ENCODE results near the gene MDN1. TPM values are rescaled to one million over a fixed set of nuclear protein-coding genes. Genes with fewer than 3 reads are reported as not detected.

The MDN1 gene
- total RNA-seq, 2 experiments from 2014 or later, result 53.8 to 56.8 TPM

- ChIA-PET POLR2A (no interaction called here), CTCF (interaction anchor here (0.6 kb wide), 1 partner anchor 38 kb away, joined by 3 read pairs; no protein-coding TSS in a partner anchor)
- DNase-seq, result no peak
- Mint-ChIP-seq H3K9me3 (no peaks in the 10 kb centered on the region), H3K27me3 (no peaks in the 10 kb centered on the region), H3K27ac (no peak overlapping the region), H3K4me1 (peaks cover under 1% of the 10 kb centered on the region), H3K4me3 (no peak overlapping the region), H3K36me3 (ENCODE audit: low read depth) (peaks cover 43% of the 10 kb centered on the region)
Measured at GRCh38 chr6:89702349-89702748, 117.2 kb downstream of the MDN1 start.

GRCh38 chr6:89695667-89696066, 123.9 kb downstream of the MDN1 start:
- Mint-ChIP-seq H3K4me3 (no peak overlapping the region), H3K9me3 (no peaks in the 10 kb centered on the region), H3K27ac (no peak overlapping the region), H3K4me1 (peaks cover 8% of the 10 kb centered on the region), H3K27me3 (no peaks in the 10 kb centered on the region), H3K36me3 (ENCODE audit: low read depth) (peaks cover 47% of the 10 kb centered on the region)
- no peak for DNase-seq
- ChIA-PET POLR2A (no interaction called here), CTCF (interaction anchor here (0.5 kb wide), 1 partner anchor 197 kb away, joined by 4 read pairs; no protein-coding TSS in a partner anchor)

GRCh38 chr6:89694428-89694827, 125.2 kb downstream of the MDN1 start:
- no peaks in the 10 kb centered on the region for H3K27me3 Mint-ChIP-seq
- no peaks in the 10 kb centered on the region for H3K9me3 Mint-ChIP-seq
- H3K4me1 Mint-ChIP-seq, result peaks cover 16% of the 10 kb centered on the region
- CTCF ChIA-PET, result no interaction called here
- no peak overlapping the region for H3K27ac Mint-ChIP-seq
- H3K4me3 Mint-ChIP-seq, result no peak overlapping the region
- POLR2A ChIA-PET, result interaction anchor here (0.5 kb wide), 1 partner anchor 357 kb away, joined by 4 read pairs; no protein-coding TSS in a partner anchor
- H3K36me3 Mint-ChIP-seq (ENCODE audit: low read depth), result peaks cover 48% of the 10 kb centered on the region
- no peak for DNase-seq

- Mint-ChIP-seq H3K4me3 (no peak overlapping the region), H3K36me3 (ENCODE audit: low read depth) (peaks cover 49% of the 10 kb centered on the region), H3K9me3 (no peaks in the 10 kb centered on the region), H3K27me3 (no peaks in the 10 kb centered on the region), H3K4me1 (peaks cover 16% of the 10 kb centered on the region), H3K27ac (no peak overlapping the region)
- DNase-seq, result no peak
- CTCF ChIA-PET, result interaction anchor here (0.6 kb wide), 1 partner anchor 28 kb away, joined by 3 read pairs; no protein-coding TSS in a partner anchor
- POLR2A ChIA-PET, result interaction anchor here (0.5 kb wide), 1 partner anchor 115 kb away, joined by 3 read pairs; no protein-coding TSS in a partner anchor
Measured at GRCh38 chr6:89693207-89693606, 126.4 kb downstream of the MDN1 start.

- Mint-ChIP-seq H3K36me3 (ENCODE audit: low read depth) (peaks cover 50% of the 10 kb centered on the region), H3K27ac (no peak overlapping the region), H3K4me3 (no peak overlapping the region), H3K27me3 (no peaks in the 10 kb centered on the region), H3K4me1 (peaks cover 16% of the 10 kb centered on the region), H3K9me3 (no peaks in the 10 kb centered on the region)
- ChIA-PET CTCF (interaction anchor here (1.0 kb wide), 1 partner anchor 101 kb away, joined by 3 read pairs; no protein-coding TSS in a partner anchor), POLR2A (no interaction called here)
- no peak for DNase-seq
Measured at GRCh38 chr6:89692256-89692655, 127.3 kb downstream of the MDN1 start.

GRCh38 chr6:89690944-89691324, 128.7 kb downstream of the MDN1 start:
- DNase-seq, result no peak
- H3K4me3 Mint-ChIP-seq, result no peak overlapping the region
- ChIA-PET CTCF (interaction anchor here (1.5 kb wide), 1 partner anchor 18 kb away, joined by 4 read pairs; no protein-coding TSS in a partner anchor), POLR2A (no interaction called here)
- H3K9me3 Mint-ChIP-seq, result no peaks in the 10 kb centered on the region
- H3K27me3 Mint-ChIP-seq, result no peaks in the 10 kb centered on the region
- H3K4me1 Mint-ChIP-seq, result peaks cover 16% of the 10 kb centered on the region
- peak overlapping the region; percentile 74 for H3K27ac Mint-ChIP-seq
- peaks cover 57% of the 10 kb centered on the region for H3K36me3 Mint-ChIP-seq (ENCODE audit: low read depth)

- H3K36me3 Mint-ChIP-seq (ENCODE audit: low read depth), result peaks cover 66% of the 10 kb centered on the region
- ChIA-PET POLR2A (no interaction called here), CTCF (interaction anchor here (0.6 kb wide), 1 partner anchor 251 kb away, joined by 3 read pairs; no protein-coding TSS in a partner anchor)
- H3K4me1 Mint-ChIP-seq, result peaks cover 16% of the 10 kb centered on the region
- no peaks in the 10 kb centered on the region for H3K27me3 Mint-ChIP-seq
- no peaks in the 10 kb centered on the region for H3K9me3 Mint-ChIP-seq
- DNase-seq, result no peak
- H3K27ac Mint-ChIP-seq, result peak overlapping the region; percentile 16
- H3K4me3 Mint-ChIP-seq, result no peak overlapping the region
Measured at GRCh38 chr6:89689732-89690131, 129.9 kb downstream of the MDN1 start.

- peaks cover 66% of the 10 kb centered on the region for H3K36me3 Mint-ChIP-seq (ENCODE audit: low read depth)
Measured at GRCh38 chr6:89688328-89688727, 131.3 kb downstream of the MDN1 start.

GRCh38 chr6:89685311-89685710, 134.3 kb downstream of the MDN1 start:
- Mint-ChIP-seq H3K27ac (no peak overlapping the region), H3K4me1 (peaks cover 4% of the 10 kb centered on the region), H3K36me3 (ENCODE audit: low read depth) (peaks cover 59% of the 10 kb centered on the region), H3K27me3 (no peaks in the 10 kb centered on the region), H3K9me3 (no peaks in the 10 kb centered on the region), H3K4me3 (no peak overlapping the region)
- ChIA-PET POLR2A (no interaction called here), CTCF (no interaction called here)
- DNase-seq, result no peak

More at GRCh38 chr6:89688328-89688727, 131.3 kb downstream of the MDN1 start:
- H3K27me3 Mint-ChIP-seq, result no peaks in the 10 kb centered on the region
- POLR2A ChIA-PET, result no interaction called here
- no peak overlapping the region for H3K4me3 Mint-ChIP-seq
- no peak for DNase-seq
- CTCF ChIA-PET, result no interaction called here
- peaks cover 16% of the 10 kb centered on the region for H3K4me1 Mint-ChIP-seq
- H3K27ac Mint-ChIP-seq, result no peak overlapping the region
- no peaks in the 10 kb centered on the region for H3K9me3 Mint-ChIP-seq

- Mint-ChIP-seq H3K27me3 (no peaks in the 10 kb centered on the region), H3K36me3 (ENCODE audit: low read depth) (peaks cover 54% of the 10 kb centered on the region), H3K27ac (no peak overlapping the region), H3K9me3 (no peaks in the 10 kb centered on the region), H3K4me1 (no peaks in the 10 kb centered on the region), H3K4me3 (no peak overlapping the region)
- ChIA-PET POLR2A (no interaction called here), CTCF (no interaction called here)
- no peak for DNase-seq
Measured at GRCh38 chr6:89682991-89683390, 136.6 kb downstream of the MDN1 start.

- Mint-ChIP-seq H3K4me3 (no peak overlapping the region), H3K27me3 (no peaks in the 10 kb centered on the region), H3K36me3 (ENCODE audit: low read depth) (peaks cover 54% of the 10 kb centered on the region), H3K9me3 (no peaks in the 10 kb centered on the region), H3K27ac (no peak overlapping the region), H3K4me1 (no peaks in the 10 kb centered on the region)
- ChIA-PET CTCF (no interaction called here), POLR2A (no interaction called here)
- no peak for DNase-seq
Measured at GRCh38 chr6:89681983-89682564, 137.5 kb downstream of the MDN1 start.

GRCh38 chr6:89680551-89680950, 139.0 kb downstream of the MDN1 start:
- no peak overlapping the region for H3K27ac Mint-ChIP-seq
- H3K36me3 Mint-ChIP-seq (ENCODE audit: low read depth), result peaks cover 52% of the 10 kb centered on the region
- ChIA-PET POLR2A (no interaction called here), CTCF (interaction anchor here (1.1 kb wide), 1 partner anchor 14 kb away, joined by 3 read pairs; no protein-coding TSS in a partner anchor)
- H3K9me3 Mint-ChIP-seq, result no peaks in the 10 kb centered on the region
- no peaks in the 10 kb centered on the region for H3K27me3 Mint-ChIP-seq
- DNase-seq, result no peak
- H3K4me3 Mint-ChIP-seq, result no peak overlapping the region
- H3K4me1 Mint-ChIP-seq, result no peaks in the 10 kb centered on the region

- Mint-ChIP-seq H3K9me3 (no peaks in the 10 kb centered on the region), H3K27me3 (no peaks in the 10 kb centered on the region), H3K4me1 (no peaks in the 10 kb centered on the region), H3K27ac (no peak overlapping the region), H3K36me3 (ENCODE audit: low read depth) (peaks cover 52% of the 10 kb centered on the region), H3K4me3 (no peak overlapping the region)
- CTCF ChIA-PET, result interaction anchor here (1.1 to 1.4 kb wide), 2 partner anchors 13 to 36 kb away, joined by 3 read pairs; no protein-coding TSS in a partner anchor
- POLR2A ChIA-PET, result no interaction called here
- no peak for DNase-seq
Measured at GRCh38 chr6:89680150-89680549, 139.4 kb downstream of the MDN1 start.
